Activated naive CD4-positive, alpha-beta T cell (primary cell): ENCODE measurements around the gene C19orf33.

Experiments used
- DNase-seq, 4 experiments: peaks; one replicate each; lab custom pipeline; 2025; lab: John Stamatoyannopoulos, UW

The C19orf33 gene

DNA sequence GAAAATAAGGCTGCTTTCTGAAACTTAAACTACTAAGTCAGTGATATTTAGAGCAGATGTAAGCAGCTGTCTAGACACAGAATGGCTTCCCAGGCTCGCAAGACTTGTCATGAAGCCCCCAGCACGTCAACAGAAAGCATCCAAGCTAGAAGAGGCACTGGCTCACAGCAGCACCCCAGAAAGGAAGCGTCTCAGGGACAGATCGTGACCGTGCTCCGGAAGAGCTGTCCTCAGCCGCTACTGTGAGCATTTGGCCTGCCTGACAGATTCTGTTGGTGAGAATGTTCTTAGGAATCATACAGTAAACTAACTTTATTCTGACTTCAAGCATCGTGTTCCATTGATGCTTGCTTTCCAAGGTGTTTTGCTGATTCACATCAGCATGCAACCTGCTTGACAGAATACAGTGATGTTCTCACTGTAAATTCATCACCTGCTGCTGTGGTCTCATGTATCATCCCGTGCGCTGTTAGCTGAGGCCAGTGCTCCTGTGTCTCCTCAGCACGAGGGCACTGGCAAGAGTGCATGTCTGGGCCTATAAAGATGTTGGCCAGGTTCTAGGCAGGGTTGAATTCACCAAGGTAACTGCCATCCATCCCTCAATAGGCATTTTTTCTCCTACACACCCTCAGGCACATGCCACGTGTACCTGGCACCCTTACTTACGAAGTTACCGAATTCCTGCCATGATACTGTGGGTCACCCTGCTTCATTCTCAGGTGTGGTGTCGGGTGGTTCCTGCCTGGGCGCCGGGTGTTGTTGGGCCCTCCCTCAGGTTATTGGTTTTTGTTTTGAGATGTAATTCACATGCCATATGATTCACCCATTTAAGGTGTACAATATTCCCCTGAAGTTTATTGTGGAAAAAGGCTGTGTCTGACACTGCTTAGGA is 23.8 kb upstream of the C19orf33 start:
- DNase-seq, result no peak

DNA sequence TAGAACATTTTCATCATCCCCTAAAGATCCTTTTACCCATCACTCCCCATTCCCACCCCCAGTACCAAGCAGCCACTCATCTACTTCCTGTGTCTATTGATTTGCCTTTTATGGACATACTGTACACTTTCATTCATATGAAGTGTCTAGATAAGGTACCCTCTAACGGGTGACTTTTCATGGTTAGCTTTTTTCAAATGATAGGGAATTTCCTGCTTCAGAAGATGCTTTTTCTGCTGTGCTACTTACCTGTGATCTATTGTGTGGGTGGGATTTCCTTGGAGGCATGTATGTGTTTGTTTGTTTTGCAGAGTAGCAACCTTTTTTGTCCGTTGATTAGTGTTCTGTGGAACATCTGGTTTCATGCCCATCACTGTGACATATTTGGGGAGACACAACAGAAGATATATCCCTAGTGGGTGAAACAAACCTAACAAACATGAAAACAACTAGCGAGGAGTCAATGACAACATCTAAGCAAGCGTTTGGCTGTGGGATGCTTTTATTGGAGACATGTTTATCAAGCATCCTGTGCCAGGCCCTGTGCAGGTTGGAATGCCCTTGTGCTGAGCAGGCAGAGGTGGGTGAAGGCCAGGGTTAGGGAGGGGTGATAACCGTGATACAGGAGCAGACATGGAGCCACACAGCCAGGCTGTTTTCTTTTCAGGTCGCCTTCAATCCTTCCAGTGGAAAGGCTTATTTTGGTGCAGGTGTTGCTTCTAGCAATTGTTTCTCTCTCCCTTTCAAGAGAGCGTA is 22.1 kb upstream of the C19orf33 start:
- no peak for DNase-seq

GRCh38 chr19:38283271-38283670 is 20.8 kb upstream of the C19orf33 start:
- DNase-seq, result no peak

- DNase-seq, result no peak
Observed at GRCh38 chr19:38284422-38284821, 19.6 kb upstream of the C19orf33 start.

DNA sequence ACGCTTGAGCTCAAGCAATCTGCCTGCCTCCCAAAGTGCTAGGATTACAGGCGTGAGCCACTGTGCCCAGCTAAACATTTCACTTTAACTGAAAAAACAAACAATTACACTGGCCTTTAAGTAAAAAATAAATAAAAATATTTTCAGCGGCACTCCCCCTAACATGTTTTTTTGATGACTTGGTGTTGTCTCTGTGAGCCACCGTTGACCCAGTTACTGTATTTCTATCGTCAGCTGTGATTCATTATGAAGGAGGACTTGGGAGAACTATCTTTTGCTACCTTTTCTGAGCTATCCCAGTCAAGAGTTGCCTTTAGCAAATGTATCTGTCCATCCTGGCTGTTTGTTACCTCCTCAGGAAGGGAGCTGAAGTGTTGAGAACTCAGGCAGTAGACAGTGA is 18.5 kb upstream of the C19orf33 start:
- DNase-seq, result no peak

- DNase-seq, result no peak
Observed at GRCh38 chr19:38287604-38288003, 16.4 kb upstream of the C19orf33 start.

DNA sequence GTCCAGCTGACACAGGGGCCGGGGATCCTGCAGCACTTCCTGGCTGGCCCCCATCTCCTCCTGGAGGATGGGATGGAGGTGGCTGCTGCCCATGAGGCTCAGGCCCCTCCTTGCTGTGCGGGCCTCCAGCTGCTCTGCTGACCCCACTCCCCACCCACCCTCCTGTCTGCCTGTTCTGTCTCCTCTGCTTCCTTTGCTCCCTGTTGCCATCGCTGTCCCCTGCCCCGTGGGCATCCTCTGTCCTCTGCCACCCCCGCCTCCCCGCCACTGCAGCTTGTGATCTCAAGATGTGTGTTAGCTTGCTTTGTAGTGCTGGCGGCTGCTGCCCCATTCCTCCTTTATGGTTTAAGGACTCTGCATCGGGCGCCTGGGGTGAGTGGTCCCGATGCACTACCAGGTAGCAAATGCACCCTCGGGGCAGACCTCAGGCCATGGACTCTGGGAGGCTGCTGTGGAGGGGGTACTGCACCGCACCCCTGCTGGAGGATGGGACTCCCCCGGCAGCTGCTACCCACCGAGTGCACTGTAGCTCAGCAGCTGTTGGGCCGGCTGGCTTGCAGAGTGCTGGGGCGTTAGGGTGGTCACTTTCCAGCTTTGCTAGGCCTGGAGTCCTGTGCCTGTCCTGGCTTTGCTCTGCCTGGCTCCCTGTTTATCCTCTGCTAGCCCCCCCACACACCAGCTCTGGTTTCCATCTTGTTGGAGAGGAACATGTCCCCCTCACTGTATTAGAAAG is 15.8 kb upstream of the C19orf33 start:
- no peak for DNase-seq

- no peak for DNase-seq
Observed at GRCh38 chr19:38289955-38290354, 14.1 kb upstream of the C19orf33 start.

DNA sequence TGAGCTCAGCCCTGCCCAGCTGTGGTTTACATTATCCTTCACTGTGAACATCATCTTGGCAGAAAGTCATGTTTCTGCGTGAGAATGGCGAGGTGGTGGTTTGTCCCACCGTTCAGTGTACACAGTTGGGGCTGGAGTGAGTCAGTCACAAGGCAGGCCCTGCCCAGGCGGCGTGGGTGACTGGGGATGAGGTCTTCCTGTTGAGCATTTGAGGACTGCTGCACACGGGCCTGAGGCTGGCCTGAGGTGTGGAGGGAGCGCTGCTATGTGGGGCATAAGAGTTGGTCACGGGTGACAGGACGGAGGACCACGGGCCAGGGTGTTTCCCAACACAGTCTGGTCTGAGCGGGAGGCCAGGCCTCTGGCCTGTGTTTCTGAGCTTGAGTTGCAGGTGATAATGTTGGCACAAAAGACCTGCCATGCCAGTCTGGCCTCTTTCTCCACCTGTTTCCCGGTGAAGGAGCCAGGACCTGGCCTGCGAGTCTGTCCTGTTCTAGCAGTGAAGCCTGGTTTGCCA is 13.4 kb upstream of the C19orf33 start:
- DNase-seq, result no peak

- no peak for DNase-seq
Observed at GRCh38 chr19:38291855-38292254, 12.2 kb upstream of the C19orf33 start.

DNA sequence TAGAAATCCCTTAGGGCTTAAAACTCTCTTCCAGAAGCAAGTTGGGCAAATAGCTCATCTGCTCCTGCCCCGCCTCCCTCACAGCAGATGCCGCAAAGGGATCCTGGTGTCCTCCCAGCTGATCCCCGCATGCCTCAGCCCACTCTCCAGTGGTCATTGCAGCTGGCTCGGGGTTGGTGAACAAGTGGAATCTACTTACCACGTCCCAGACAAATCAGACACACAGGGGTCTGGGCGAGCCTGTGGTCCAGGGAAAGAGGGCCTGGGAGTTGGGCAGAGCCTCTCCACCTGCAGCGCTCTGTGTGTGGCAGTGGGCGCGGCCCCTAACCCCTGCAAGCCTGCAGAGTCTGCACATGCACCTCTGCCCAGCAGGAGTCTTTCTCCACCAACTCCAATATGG is 10.8 kb upstream of the C19orf33 start:
- no peak for DNase-seq

- no peak for DNase-seq
Observed at GRCh38 chr19:38294090-38294489, 10.0 kb upstream of the C19orf33 start.

DNA sequence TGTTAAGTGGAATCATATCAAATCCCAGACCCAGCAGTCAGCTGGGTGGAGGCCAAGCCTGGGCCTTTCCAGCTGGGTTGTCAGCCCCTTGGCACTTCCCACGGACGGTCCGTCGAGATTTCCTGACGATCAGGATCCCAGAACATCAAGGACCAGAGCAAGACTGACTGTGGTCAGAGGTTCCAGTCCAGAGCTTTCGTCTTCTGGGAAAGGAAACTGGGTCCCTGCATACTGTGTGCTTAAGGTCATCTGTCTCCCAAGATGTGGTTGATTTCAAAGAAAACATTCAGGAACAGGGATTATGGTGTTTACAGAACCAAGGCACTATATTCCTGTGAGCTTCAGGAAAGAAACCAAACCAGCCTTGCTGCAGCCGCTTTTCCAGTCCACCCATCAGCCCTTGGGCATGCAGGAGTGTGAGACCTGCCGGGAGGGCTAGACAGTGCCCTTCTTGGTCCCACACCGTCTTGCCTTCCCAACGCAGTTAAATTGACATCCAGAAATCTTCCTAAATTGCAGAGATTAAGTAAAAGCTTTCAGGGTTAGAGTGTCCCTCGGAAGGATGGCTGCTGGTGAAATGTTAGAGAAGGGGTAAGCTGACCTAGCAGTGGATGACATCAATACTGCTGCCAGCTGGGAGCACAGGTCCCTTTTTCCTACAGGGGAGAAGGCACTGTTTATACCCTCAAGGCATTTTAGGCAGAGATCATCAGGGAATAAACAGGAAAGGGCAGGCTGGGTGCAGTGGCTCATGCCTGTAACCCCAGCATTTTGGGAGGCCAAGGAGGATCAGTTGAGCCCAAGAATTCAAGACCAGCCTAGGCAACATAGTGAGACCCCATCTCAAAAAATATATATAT is 5.0 kb upstream of the C19orf33 start:
- DNase-seq, result no peak

GRCh38 chr19:38304352-38304865 is 358 bp downstream of the C19orf33 start:
- DNase-seq, result no peak

- DNase-seq, result no peak
Observed at GRCh38 chr19:38304866-38305429, 897 bp downstream of the C19orf33 start.

DNA sequence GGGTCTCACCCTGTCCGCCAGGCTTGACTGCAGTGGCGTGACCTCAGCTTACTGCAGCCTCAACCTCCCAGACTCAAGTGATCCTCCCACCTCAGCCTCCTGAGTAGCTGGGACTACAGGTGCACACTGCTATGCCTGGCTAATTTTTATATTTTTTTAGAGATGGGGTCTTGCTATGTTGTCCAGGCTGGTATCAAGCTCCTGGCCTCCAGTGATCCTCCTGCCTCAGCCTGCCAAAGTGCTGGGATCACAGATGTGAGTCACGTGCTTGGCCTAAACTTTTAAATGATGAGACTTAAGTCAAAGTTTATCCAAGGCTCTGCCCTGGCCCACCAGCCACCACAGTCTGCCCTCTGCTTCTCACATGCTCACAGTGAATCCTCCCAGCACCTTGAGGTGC is 2.2 kb downstream of the C19orf33 start:
- DNase-seq, result no peak

- DNase-seq, result no peak
Observed at GRCh38 chr19:38307076-38307475, 3.0 kb downstream of the C19orf33 start.

GRCh38 chr19:38307597-38307996 is 3.5 kb downstream of the C19orf33 start:
- no peak for DNase-seq

DNA sequence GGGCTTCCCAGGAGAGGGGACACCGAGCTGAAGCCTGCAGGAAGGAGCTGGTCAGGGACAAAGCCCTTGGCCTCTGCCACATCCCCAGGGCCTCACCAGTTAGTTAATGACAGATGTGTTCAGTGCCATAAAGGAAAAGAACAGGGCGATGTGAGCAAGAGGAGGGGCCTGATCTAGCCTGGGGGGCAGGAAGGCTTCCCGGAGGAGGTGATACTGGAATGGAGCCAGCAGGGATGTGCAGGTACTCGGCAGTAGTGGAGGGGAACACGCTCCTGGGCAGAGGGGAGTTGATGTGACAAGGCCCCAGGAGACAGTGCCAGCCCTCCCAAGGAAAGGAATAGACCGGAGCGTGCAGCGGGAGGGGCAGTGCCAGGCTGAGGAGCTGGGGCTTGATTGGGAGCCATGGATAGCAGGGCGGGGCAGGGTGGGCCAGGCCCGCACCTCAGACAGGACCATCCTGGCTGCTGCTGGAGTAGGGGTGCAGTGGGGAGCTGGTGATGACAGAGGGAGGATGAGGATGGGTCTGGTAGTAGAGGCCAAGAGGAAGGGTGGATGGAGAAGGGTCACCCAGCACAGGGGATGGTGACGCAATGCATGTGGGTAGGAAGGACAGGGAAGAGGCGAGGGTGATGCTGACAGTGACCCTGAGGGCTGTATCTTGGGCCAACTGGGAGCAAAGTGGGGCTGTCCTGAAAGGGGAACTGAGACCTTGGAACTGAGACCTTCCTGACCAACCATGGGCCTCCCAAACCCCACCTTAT is 4.1 kb downstream of the C19orf33 start:
- DNase-seq, result no peak
